T-cell (primary cell): ENCODE data around the gene RBM33. TPM values are rescaled to one million over a fixed set of nuclear protein-coding genes. Genes with fewer than 3 reads are reported as not detected.

Experiments
- ATAC-seq, 4 experiments: fragments of 200-7000 bp in 3 of 4; fragments of 150-1000 bp in 1 of 4; cut with Tn5 transposase; replicated peaks in 1 of 4; 1 replicate in 3 of 4; 2 replicates in 1 of 4; pipeline ENCODE4 v1.10.0; 2021; ENCODE audit warnings: moderate library complexity in 3 of 4, mild to moderate bottlenecking in 2 of 4, moderate number of reproducible peaks in 1 of 4
- CTCF ChIA-PET, 2 donors: fragments of 300-600 bp; sonication (Branson Sonifier 250); formaldehyde crosslinking; loops; one replicate each; lab custom pipeline; 2022; ENCODE audit warnings: antibody characterized with exemption in 2 of 2; lab: Charles Lee
- POLR2A ChIA-PET, 2 donors: fragments of 300-600 bp; sonication (Branson Sonifier 250); formaldehyde crosslinking; loops; one replicate each; lab custom pipeline; 2022; ENCODE audit warnings: antibody characterized with exemption in 2 of 2; lab: Charles Lee
- DNase-seq, 35 experiments: peaks; one replicate each; pipeline versions ENCODE4 v3.0.0 to v3.0.0-alpha.2; 2013 to 2023
- H3K27ac ChIP-seq: one replicate; pipeline ENCODE4 v1.5.1; 2013; ENCODE audit warnings: low read length
- H3K27me3 ChIP-seq, 2 experiments: replicated peaks in 1 of 2; 1 replicate in 1 of 2; 2 replicates in 1 of 2; pipeline versions ENCODE4 v1.6.1 to v1.7.0; 2013; ENCODE audit warnings: low read length in 1 of 2, mixed read lengths in 1 of 2; ENCODE audit not compliant: control insufficient read depth in 2 of 2, insufficient read depth in 2 of 2; ENCODE audit errors: extremely low read depth in 1 of 2
- H3K36me3 ChIP-seq, 2 donors: 1 replicate in 1 of 2; 2 replicates in 1 of 2; pipeline versions ENCODE4 v1.6.1 to v1.7.0; 2013; ENCODE audit warnings: low read length in 1 of 2; ENCODE audit not compliant: control insufficient read depth in 2 of 2, insufficient read depth in 1 of 2; ENCODE audit errors: extremely low read depth in 1 of 2
- H3K4me1 ChIP-seq, 2 experiments: 1 replicate in 1 of 2; 2 replicates in 1 of 2; pipeline versions ENCODE4 v1.6.1 to v1.7.0; 2013; ENCODE audit warnings: low read length in 2 of 2, mixed read lengths in 1 of 2; ENCODE audit not compliant: insufficient read depth in 2 of 2, control insufficient read depth in 1 of 2; ENCODE audit errors: extremely low read depth in 1 of 2
- H3K4me3 ChIP-seq, 2 donors: 1 replicate in 1 of 2; 2 replicates in 1 of 2; pipeline versions ENCODE4 v1.5.1 to v1.7.0; 2013; ENCODE audit warnings: mild to moderate bottlenecking in 2 of 2, low read length in 1 of 2, moderate library complexity in 1 of 2; ENCODE audit not compliant: control insufficient read depth in 1 of 2; ENCODE audit errors: extremely low read depth in 1 of 2
- H3K9me3 ChIP-seq: 2 replicates; pipeline ENCODE4 v1.7.0; 2013
- H3K27ac Mint-ChIP-seq, 2 donors: one replicate each; pipeline ENCODE4 v1.8.0; 2020 to 2021; ENCODE audit warnings: mild to moderate bottlenecking in 2 of 2, mixed read lengths in 2 of 2
- H3K27me3 Mint-ChIP-seq, 2 donors: one replicate each; pipeline ENCODE4 v1.8.0; 2021 to 2022; ENCODE audit warnings: mixed read lengths in 2 of 2
- H3K36me3 Mint-ChIP-seq: one replicate; pipeline ENCODE4 v1.8.0; 2021; ENCODE audit warnings: mixed read lengths
- H3K4me1 Mint-ChIP-seq, 3 donors: one replicate each; pipeline ENCODE4 v1.8.0; 2020 to 2022; ENCODE audit warnings: mixed read lengths in 3 of 3, mild to moderate bottlenecking in 1 of 3
- H3K4me3 Mint-ChIP-seq, 3 donors: one replicate each; pipeline ENCODE4 v1.8.0; 2020 to 2022; ENCODE audit warnings: mild to moderate bottlenecking in 3 of 3, mixed read lengths in 3 of 3, moderate library complexity in 3 of 3
- H3K9me3 Mint-ChIP-seq, 3 donors: one replicate each; pipeline ENCODE4 v1.8.0; 2020 to 2022; ENCODE audit warnings: mixed read lengths in 3 of 3
- WGBS: methylation state at CpG from one replicate; pipeline ENCODE4 v1.1.5; 2013; ENCODE audit warnings: missing lambda C conversion rate; ENCODE audit not compliant: insufficient coverage; 5-methylcytosine and 5-hydroxymethylcytosine counted together
- total RNA-seq, 35 experiments: library from RNA in 6 of 35; stranded (reverse) in 6 of 35; fragments of 120-200 nt in 1 of 35; gene quantifications; one replicate each; pipeline versions ENCODE4 v1.2.1 to v1.2.4 and lab custom pipeline; 2013 to 2026

The RBM33 gene
- total RNA-seq, 5 donors from 2014 or later (not counting 1 experiment from before 2014, with no cell fraction given) = 157 to 180 (median 170) TPM

DNA sequence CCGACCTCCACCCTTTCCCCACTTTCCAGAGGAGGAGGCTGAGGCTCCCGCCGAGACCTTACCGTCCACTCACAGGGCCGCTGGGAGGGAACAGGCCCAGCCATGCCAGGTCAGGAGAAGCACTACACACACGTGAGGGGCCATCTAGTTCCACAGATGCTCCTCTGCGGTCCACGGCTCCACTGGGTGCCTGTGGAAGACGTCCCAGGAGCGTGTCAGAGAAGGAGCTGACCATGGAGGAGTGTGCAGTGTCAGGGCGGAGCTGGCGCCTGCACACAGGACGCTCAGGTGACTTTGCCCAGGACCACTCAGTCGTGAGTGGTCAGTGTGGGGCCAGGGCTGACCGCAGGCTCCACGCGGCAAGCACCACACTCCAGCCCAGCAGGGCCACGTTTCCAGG lies 175.8 kb downstream of the RBM33 start:
- 83% methylated on average over 18 of the region's 18 CpGs for WGBS
- Mint-ChIP-seq H3K36me3 (no peaks in the 10 kb centered on the region), H3K4me1 (peaks cover 4 to 6% (median 4%) of the 10 kb centered on the region in 3 donors), H3K9me3 (no peaks in the 10 kb centered on the region), H3K4me3 (no peak overlapping the region), H3K27ac (no peak overlapping the region), H3K27me3 (peaks cover 15 to 41% of the 10 kb centered on the region in 2 donors)
- POLR2A ChIA-PET = no interaction called here
- H3K4me1 ChIP-seq = peaks cover 0 to 4% of the 10 kb centered on the region in 2 experiments
- DNase-seq (no peak), ATAC-seq (no peak)
- CTCF ChIA-PET = no interaction called here
- peaks cover 0 to 65% of the 10 kb centered on the region in 2 experiments for H3K27me3 ChIP-seq
- no peak overlapping the region for H3K27ac ChIP-seq
- no peaks in the 10 kb centered on the region for H3K9me3 ChIP-seq
- no peaks in the 10 kb centered on the region for H3K36me3 ChIP-seq
- H3K4me3 ChIP-seq = no peak overlapping the region

DNA sequence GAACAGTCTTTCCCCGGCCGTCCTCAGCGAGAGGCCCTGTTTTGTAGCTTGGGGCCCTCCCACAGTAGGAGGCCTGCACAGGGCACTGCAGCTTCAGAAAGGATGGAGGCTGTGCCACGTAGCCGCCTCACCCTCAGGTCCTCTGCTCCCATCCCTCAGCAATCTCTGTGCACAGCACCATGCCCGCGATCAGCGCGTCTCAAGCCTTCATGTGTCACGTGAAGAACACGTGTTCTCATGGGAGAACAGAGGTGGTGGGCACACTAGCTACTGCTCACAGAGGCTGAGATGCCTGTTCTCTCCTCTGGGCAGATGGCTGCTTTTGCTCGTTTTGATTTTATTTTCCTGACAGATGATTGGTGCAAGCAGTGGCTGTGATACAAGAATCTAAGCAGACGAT lies 176.3 kb downstream of the RBM33 start:
- peaks cover 0 to under 1% (median 0%) of the 10 kb centered on the region in 3 donors for H3K4me1 Mint-ChIP-seq
- H3K9me3 Mint-ChIP-seq = no peaks in the 10 kb centered on the region

DNA sequence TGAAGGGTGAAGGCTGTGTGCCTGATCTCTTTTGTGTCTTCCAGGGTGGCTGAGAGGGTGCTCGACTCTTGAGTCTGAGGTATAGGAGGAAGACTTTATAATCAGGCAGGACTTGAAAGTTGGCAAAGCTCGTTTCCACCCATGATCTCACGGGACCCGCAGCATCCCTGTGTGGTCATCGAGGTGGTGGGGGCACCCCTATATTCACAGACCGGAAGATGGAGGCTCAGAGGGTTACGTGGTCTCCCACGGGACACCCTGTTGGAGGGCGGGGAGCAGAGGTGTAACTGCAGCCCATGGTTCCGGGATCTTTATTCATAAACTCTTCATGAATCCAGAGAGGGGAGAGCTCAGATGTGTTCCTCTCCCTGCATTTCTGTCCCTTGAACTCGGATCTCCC lies 177.4 kb downstream of the RBM33 start:
- Histone ChIP-seq H3K9me3 (no peaks in the 10 kb centered on the region), H3K27ac (no peak overlapping the region), H3K4me1 (no peaks in the 10 kb centered on the region), H3K4me3 (no peak overlapping the region), H3K36me3 (no peaks in the 10 kb centered on the region), H3K27me3 (peaks cover 0 to 49% of the 10 kb centered on the region in 2 experiments)
- DNase-seq (no peak), ATAC-seq (no peak)
- CTCF ChIA-PET = interaction anchor here in 1 of 2 donors (0.6 kb wide), 1 partner anchor 10 kb away, joined by 5 read pairs; the partner anchor contains the start of gene SHH
- POLR2A ChIA-PET = no interaction called here
- 82% methylated on average over 11 of the region's 11 CpGs for WGBS
- H3K9me3 Mint-ChIP-seq = no peaks in the 10 kb centered on the region
- H3K27me3 Mint-ChIP-seq = peaks cover 10 to 35% of the 10 kb centered on the region in 2 donors
- no peak overlapping the region for H3K27ac Mint-ChIP-seq
- H3K36me3 Mint-ChIP-seq = no peaks in the 10 kb centered on the region
- H3K4me1 Mint-ChIP-seq = no peaks in the 10 kb centered on the region
- no peak overlapping the region for H3K4me3 Mint-ChIP-seq

More for the DNA sequence above, 176.3 kb downstream of the RBM33 start:
- ChIA-PET CTCF (no interaction called here), POLR2A (no interaction called here)
- DNase-seq (no peak), ATAC-seq (no peak)
- Histone ChIP-seq H3K4me3 (no peak overlapping the region), H3K9me3 (no peaks in the 10 kb centered on the region), H3K36me3 (no peaks in the 10 kb centered on the region), H3K27ac (no peak overlapping the region), H3K27me3 (peaks cover 0 to 59% of the 10 kb centered on the region in 2 experiments), H3K4me1 (no peaks in the 10 kb centered on the region)
- Mint-ChIP-seq H3K27ac (no peak overlapping the region), H3K4me3 (no peak overlapping the region), H3K36me3 (no peaks in the 10 kb centered on the region), H3K27me3 (peaks cover 10 to 35% of the 10 kb centered on the region in 2 donors)
- 74% methylated on average over 13 of the region's 13 CpGs for WGBS

DNA sequence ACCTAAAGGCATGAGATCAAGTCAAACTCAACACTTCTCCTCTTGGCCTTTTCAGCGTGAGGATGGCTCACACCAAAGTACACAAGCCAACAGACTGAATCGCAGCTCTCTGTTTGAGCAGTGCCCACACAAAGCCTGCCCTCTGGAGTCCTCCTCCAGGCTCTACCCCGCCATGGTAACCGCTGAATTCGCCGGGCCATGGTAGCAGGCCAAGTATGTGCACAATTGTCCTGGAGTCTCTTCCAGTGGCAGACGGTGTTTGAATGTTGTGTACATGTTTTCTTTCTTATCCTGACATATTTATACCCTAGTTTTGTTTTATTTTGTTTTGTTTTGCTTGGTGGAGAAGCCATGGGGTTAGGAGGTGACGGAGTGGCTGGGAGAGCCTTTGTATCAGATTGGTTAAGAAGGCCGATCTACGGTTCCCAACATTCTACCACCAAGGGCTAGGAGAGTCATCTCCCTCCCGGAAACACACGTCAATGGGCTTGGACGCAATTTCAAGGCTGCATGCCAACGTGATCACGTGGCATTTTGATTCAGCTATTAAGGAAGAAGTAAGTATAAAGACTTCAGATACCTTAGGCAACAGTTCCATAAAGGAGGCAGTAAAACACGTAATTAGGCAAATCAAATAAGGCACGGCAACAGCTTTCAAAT lies 179.9 kb downstream of the RBM33 start:
- no peak overlapping the region for H3K27ac ChIP-seq
- Mint-ChIP-seq H3K4me1 (no peaks in the 10 kb centered on the region), H3K9me3 (no peaks in the 10 kb centered on the region), H3K27ac (no peak overlapping the region), H3K4me3 (no peak overlapping the region), H3K27me3 (peaks cover 15 to 38% of the 10 kb centered on the region in 2 donors), H3K36me3 (no peaks in the 10 kb centered on the region)
- no peaks in the 10 kb centered on the region for H3K9me3 ChIP-seq
- DNase-seq (no peak), ATAC-seq (no peak)
- ChIA-PET POLR2A (no interaction called here), CTCF (no interaction called here)
- H3K27me3 ChIP-seq = peaks cover 0 to 31% of the 10 kb centered on the region in 2 experiments
- H3K36me3 ChIP-seq = no peaks in the 10 kb centered on the region
- no peak overlapping the region for H3K4me3 ChIP-seq
- WGBS = 82% methylated on average over 2 of the region's 17 CpGs
- no peaks in the 10 kb centered on the region for H3K4me1 ChIP-seq

DNA sequence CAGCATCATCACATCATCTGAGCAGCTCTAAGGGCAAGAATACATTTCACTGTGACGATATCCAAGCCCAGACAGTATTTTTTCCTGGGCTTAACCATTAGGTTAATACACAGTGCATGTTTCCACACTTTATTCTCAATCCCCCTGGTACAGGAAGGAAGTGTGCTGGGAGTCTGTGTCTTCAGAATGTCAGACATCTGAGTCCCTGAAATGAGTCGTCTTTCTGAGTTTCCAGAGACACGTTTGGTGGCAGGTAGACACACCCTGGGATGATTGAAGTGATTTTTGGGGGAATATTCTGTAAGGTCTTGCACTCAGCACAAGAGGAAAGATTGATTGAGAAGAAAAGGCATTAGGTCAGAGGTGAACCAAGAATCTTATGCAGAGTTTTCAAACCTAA lies 180.9 kb downstream of the RBM33 start:
- no peak overlapping the region for H3K4me3 ChIP-seq
- peaks cover 0 to 26% of the 10 kb centered on the region in 2 experiments for H3K27me3 ChIP-seq
- no peaks in the 10 kb centered on the region for H3K9me3 Mint-ChIP-seq
- no peak overlapping the region for H3K27ac Mint-ChIP-seq
- no peaks in the 10 kb centered on the region for H3K36me3 ChIP-seq
- no peaks in the 10 kb centered on the region for H3K9me3 ChIP-seq
- H3K4me1 ChIP-seq = no peaks in the 10 kb centered on the region
- 16% methylated on average over 2 of the region's 3 CpGs for WGBS
- no peak for ATAC-seq
- ChIA-PET CTCF (no interaction called here), POLR2A (no interaction called here)
- H3K4me3 Mint-ChIP-seq = no peak overlapping the region
- H3K36me3 Mint-ChIP-seq = no peaks in the 10 kb centered on the region
- H3K4me1 Mint-ChIP-seq = no peaks in the 10 kb centered on the region
- no peak overlapping the region for H3K27ac ChIP-seq
- DNase-seq = no peak
- peaks cover 15 to 36% of the 10 kb centered on the region in 2 donors for H3K27me3 Mint-ChIP-seq

DNA sequence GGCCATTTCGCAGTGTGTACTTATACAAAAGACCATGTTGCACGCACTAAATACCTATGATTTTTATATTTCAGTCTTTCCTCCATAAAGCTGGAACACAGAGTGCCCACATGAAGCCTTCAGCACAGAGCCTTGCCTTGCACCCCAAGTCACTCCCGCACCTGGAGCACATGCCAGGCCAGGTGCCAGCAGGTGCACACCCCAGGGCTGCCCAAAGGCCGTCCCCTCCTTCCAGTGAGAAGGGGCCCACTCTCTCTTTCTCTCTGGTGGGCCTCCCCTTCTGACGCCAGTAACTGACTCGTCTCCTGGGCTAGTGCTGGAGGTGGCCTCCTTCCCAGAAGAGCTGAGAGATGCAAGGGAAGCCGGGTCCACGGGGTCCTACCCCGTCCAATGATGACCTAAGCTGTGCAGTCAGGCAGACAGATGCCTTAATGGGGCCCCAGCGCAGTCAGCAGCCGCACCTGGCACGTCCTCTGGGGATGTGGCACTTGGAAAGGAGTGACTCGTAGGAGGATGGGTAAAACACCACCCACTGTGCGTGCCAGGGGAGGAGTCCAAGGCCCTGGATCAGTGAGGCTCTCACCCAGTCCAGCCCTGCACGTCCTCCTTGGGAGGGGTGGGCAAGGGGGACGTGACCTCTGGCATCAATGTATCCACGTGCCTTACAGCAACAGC lies 185.5 kb downstream of the RBM33 start:
- ChIA-PET CTCF (interaction anchor here in 1 of 2 donors (0.6 kb wide), 1 partner anchor 542 kb away, joined by 3 read pairs; no protein-coding TSS in a partner anchor), POLR2A (no interaction called here)
- no peak for ATAC-seq

More for the DNA sequence above, 185.5 kb downstream of the RBM33 start:
- Histone ChIP-seq H3K4me3 (no peak overlapping the region), H3K27me3 (peaks cover 0 to 20% of the 10 kb centered on the region in 2 experiments), H3K27ac (no peak overlapping the region), H3K36me3 (no peaks in the 10 kb centered on the region), H3K9me3 (no peaks in the 10 kb centered on the region), H3K4me1 (no peaks in the 10 kb centered on the region)
- no peak for DNase-seq
- Mint-ChIP-seq H3K27me3 (peaks cover 6 to 13% of the 10 kb centered on the region in 2 donors), H3K4me3 (no peak overlapping the region), H3K9me3 (no peaks in the 10 kb centered on the region), H3K27ac (no peak overlapping the region), H3K36me3 (no peaks in the 10 kb centered on the region), H3K4me1 (no peaks in the 10 kb centered on the region)
- 71% methylated on average over 9 of the region's 17 CpGs for WGBS
